HCT116 (cell line): ENCODE data around the gene ELAPOR1. TPM values are rescaled to one million over a fixed set of nuclear protein-coding genes. Genes with fewer than 3 reads are reported as not detected.

Experiments
- ATAC-seq: fragments of 200-7000 bp; cut with Tn5 transposase; 2 replicates; pipeline ENCODE4 v1.9.1; 2020; ENCODE audit warnings: mild to moderate bottlenecking, moderate library complexity
- BruUV-seq: library from RNA; stranded (reverse); fragments of 400-500 nt; replicated peaks from 2 replicates; lab custom pipeline; 2021; lab: Mats Ljungman, UMichigan
- CTCF ChIA-PET: fragments of 300-600 bp; sonication (Branson Sonifier 250); formaldehyde crosslinking; loops from one replicate; lab custom pipeline; 2021; ENCODE audit warnings: antibody characterized with exemption; lab: Charles Lee
- POLR2A ChIA-PET: fragments of 300-600, 350-600 bp; sonication (Branson Sonifier 250); formaldehyde crosslinking; loops from one replicate; lab custom pipeline; 2021; ENCODE audit warnings: antibody characterized with exemption; lab: Charles Lee
- RAD21 ChIA-PET, 2 experiments: fragments of 300-600 bp; sonication (Branson Sonifier 250); formaldehyde crosslinking; loops; one replicate each; lab custom pipeline; 2023; ENCODE audit warnings: low total read pairs in 2 of 2; ENCODE audit not compliant: uncharacterized antibody in 2 of 2, unreplicated experiment in 2 of 2, low non-redundant PET in 1 of 2; lab: Charles Lee
- DNase-seq: peaks from one replicate; pipeline ENCODE4 v3.0.0-alpha.2; 2010; ENCODE audit warnings: low read depth, low spot score
- H2AFZ ChIP-seq: fragments of 200-600 bp; shearing (Covaris generic), sonication (generic); 2 replicates; pipeline ENCODE4 v1.6.1; 2017; ENCODE audit warnings: low read depth, mixed run types, mixed read lengths, antibody characterized with exemption, low read length; ENCODE audit not compliant: poor library complexity, severe bottlenecking
- H3K27ac ChIP-seq: 2 replicates; pipeline ENCODE4 v1.5.1; 2012; ENCODE audit warnings: low read depth, low read length
- H3K27me3 ChIP-seq: fragments of 200-600 bp; sonication (generic); 2 replicates; pipeline ENCODE4 v1.6.1; 2016; ENCODE audit warnings: mixed run types, low read length, mixed read lengths; ENCODE audit not compliant: insufficient read depth
- H3K36me3 ChIP-seq, 2 experiments: fragments of 200-500 bp in 1 of 2; fragments of 200-600 bp in 1 of 2; sonication (Bioruptor generic) in 1 of 2; sonication (generic) in 1 of 2; 2 replicates each; pipeline versions ENCODE4 v1.5.1 to v1.6.1; 2014 to 2016; ENCODE audit warnings: low read length in 2 of 2, inconsistent platforms in 1 of 2, mixed read lengths in 1 of 2, mixed run types in 1 of 2; ENCODE audit not compliant: insufficient read depth in 2 of 2, control insufficient read depth in 1 of 2
- H3K4me1 ChIP-seq, 2 experiments: fragments of 200-600 bp in 1 of 2; sonication (generic) in 1 of 2; 2 replicates each; pipeline versions ENCODE4 v1.5.1 to v1.6.1; 2012 to 2017; ENCODE audit warnings: low read length in 2 of 2, inconsistent platforms in 1 of 2, mild to moderate bottlenecking in 1 of 2, mixed read lengths in 1 of 2, mixed run types in 1 of 2, moderate library complexity in 1 of 2; ENCODE audit not compliant: insufficient read depth in 2 of 2, control insufficient read depth in 1 of 2
- H3K4me2 ChIP-seq: fragments of 200-600 bp; sonication (generic); 2 replicates; pipeline ENCODE4 v1.6.1; 2017; ENCODE audit warnings: mixed run types, low read length, mixed read lengths
- H3K4me3 ChIP-seq, 2 experiments: fragments of 200-600 bp in 1 of 2; sonication (generic) in 1 of 2; replicated peaks in 1 of 2; 2 replicates each; pipeline ENCODE4 v1.5.1; 2011 to 2016; ENCODE audit warnings: low read length in 2 of 2, control low read depth in 1 of 2, low read depth in 1 of 2, mild to moderate bottlenecking in 1 of 2, mixed read lengths in 1 of 2, mixed run types in 1 of 2
- H3K79me2 ChIP-seq: fragments of 200-600 bp; sonication (generic); 2 replicates; pipeline ENCODE4 v1.6.1; 2017; ENCODE audit warnings: mild to moderate bottlenecking, mixed run types, low read length, moderate library complexity, mixed read lengths; ENCODE audit not compliant: insufficient read depth
- H3K9ac ChIP-seq: fragments of 200-600 bp; sonication (generic); 2 replicates; pipeline ENCODE4 v1.6.1; 2016; ENCODE audit warnings: low read length, mixed read lengths
- H3K9me2 ChIP-seq: fragments of 200-600 bp; sonication (generic), shearing (Covaris generic); 2 replicates; pipeline ENCODE4 v1.6.1; 2017; ENCODE audit warnings: mixed run types, mild to moderate bottlenecking, moderate library complexity; ENCODE audit not compliant: insufficient read depth
- H3K9me3 ChIP-seq, 2 experiments: fragments of 200-500 bp in 1 of 2; fragments of 200-600 bp in 1 of 2; sonication (Bioruptor generic) in 1 of 2; sonication (generic) in 1 of 2; 2 replicates each; pipeline ENCODE4 v1.6.1; 2014 to 2017; ENCODE audit warnings: low read length in 2 of 2, mixed read lengths in 2 of 2, inconsistent platforms in 1 of 2, low read depth in 1 of 2, mild to moderate bottlenecking in 1 of 2, mixed run types in 1 of 2, moderate library complexity in 1 of 2; ENCODE audit not compliant: control insufficient read depth in 1 of 2, insufficient read depth in 1 of 2
- H4K20me1 ChIP-seq: fragments of 200-600 bp; sonication (generic), shearing (Covaris generic); 2 replicates; pipeline ENCODE4 v1.6.1; 2017; ENCODE audit warnings: mixed run types, mild to moderate bottlenecking, moderate library complexity; ENCODE audit not compliant: insufficient read depth
- CBX3 ChIP-seq: IDR thresholded peaks from 2 replicates; pipeline ENCODE4 v1.6.1; 2012; ENCODE audit warnings: low read depth
- CEBPB ChIP-seq: IDR thresholded peaks from 2 replicates; pipeline ENCODE4 v1.6.1; 2012; ENCODE audit warnings: low read depth
- ELF1 ChIP-seq: IDR thresholded peaks from 2 replicates; pipeline ENCODE4 v1.6.1; 2012; ENCODE audit warnings: low read depth, borderline replicate concordance
- EZH2phosphoT487 ChIP-seq: fragments of 200-600 bp; IDR thresholded peaks from 2 replicates; pipeline ENCODE4 v1.6.1; 2018; ENCODE audit warnings: antibody characterized with exemption, borderline replicate concordance
- FOSL1 ChIP-seq: IDR thresholded peaks from 2 replicates; pipeline ENCODE4 v1.6.1; 2012; ENCODE audit warnings: low read depth
- JUND ChIP-seq: IDR thresholded peaks from 2 replicates; pipeline ENCODE4 v1.6.1; 2012
- MAX ChIP-seq: IDR thresholded peaks from 2 replicates; pipeline ENCODE4 v1.6.1; 2012
- POLR2A ChIP-seq: IDR thresholded peaks from 2 replicates; pipeline ENCODE4 v1.7.0; 2011; ENCODE audit warnings: borderline replicate concordance; ENCODE audit not compliant: insufficient read depth, insufficient read length; ENCODE audit errors: extremely low read depth
- POLR2AphosphoS5 ChIP-seq: IDR thresholded peaks from 2 replicates; pipeline ENCODE4 v1.6.1; 2011; ENCODE audit warnings: mild to moderate bottlenecking, low read depth, low read length, moderate library complexity
- SIN3A ChIP-seq: IDR thresholded peaks from 2 replicates; pipeline ENCODE4 v1.6.1; 2012; ENCODE audit warnings: low read depth
- SP1 ChIP-seq: IDR thresholded peaks from 2 replicates; pipeline ENCODE4 v1.6.1; 2012; ENCODE audit warnings: low read depth
- SRF ChIP-seq: IDR thresholded peaks from 2 replicates; pipeline ENCODE4 v1.6.1; 2012; ENCODE audit warnings: low read depth
- YY1 ChIP-seq: IDR thresholded peaks from 2 replicates; pipeline ENCODE4 v1.6.1; 2011; ENCODE audit warnings: low read length, low read depth, moderate library complexity, mild to moderate bottlenecking; ENCODE audit not compliant: insufficient replicate concordance; ENCODE audit errors: extremely low read depth
- ZBTB33 ChIP-seq: IDR thresholded peaks from 2 replicates; pipeline ENCODE4 v1.6.1; 2011; ENCODE audit warnings: mild to moderate bottlenecking, low read length, moderate library complexity; ENCODE audit not compliant: insufficient replicate concordance; ENCODE audit errors: extremely low read depth
- ZFX ChIP-seq: fragments of 450-650 bp; IDR thresholded peaks from 2 replicates; pipeline ENCODE4 v1.6.1; 2017
- intact Hi-C: fragments of 100-400 bp; cut with micrococcal nuclease; formaldehyde crosslinking; loops from 2 replicates; pipeline ENCODE4 v1.10.0; 2022
- total RNA-seq: library from RNA; stranded (reverse); gene quantifications from one replicate; pipeline ENCODE4 v1.2.1, GENCODE V29; 2021; ENCODE audit not compliant: unreplicated experiment

ELAPOR1 gene
- total RNA-seq, 1 experiment from 2014 or later: 0.57 TPM

- BruUV-seq: TSS peak; percentile 92
- H3K27me3 ChIP-seq: no peaks in the 10 kb centered on the region
- intact Hi-C loops: no loop called here
- ATAC-seq: peak; percentile 91
- peak within 1 kb of the TSS; percentile 65 for H3K27ac ChIP-seq
- H3K4me3 ChIP-seq: peak within 1 kb of the TSS; percentile 81 to 87
- ChIA-PET RAD21 (no interaction called here), POLR2A (interaction anchor here (1.8 to 2.1 kb wide), 2 partner anchors 9 to 15 kb away, joined by 7 to 18 read pairs; partner anchors contain the start of gene TAF13), CTCF (interaction anchor here (0.7 to 2.5 kb wide), 3 partner anchors 10 to 22 kb away, joined by 3 to 21 read pairs (median 3); partner anchors contain the start of gene TAF13)
- peaks cover 5 to 27% of the 10 kb centered on the region in 2 experiments; a peak in 3 of 4 replicates for H3K4me1 ChIP-seq
- H2AFZ ChIP-seq: peak within 1 kb of the TSS; percentile 75
- peaks cover 24% of the 10 kb centered on the region for H3K79me2 ChIP-seq
- peak within 1 kb of the TSS; percentile 71 for H3K9ac ChIP-seq
- H4K20me1 ChIP-seq: no peaks in the 10 kb centered on the region
- peak; percentile 84 for DNase-seq
- H3K4me2 ChIP-seq: peak within 1 kb of the TSS; percentile 87
- TF ChIP-seq POLR2A: peak; percentile 36
- TF ChIP-seq MAX: peak; percentile 93
- TF ChIP-seq FOSL1: no peak
- peak; percentile 28 for TF ChIP-seq ZBTB33
- TF ChIP-seq CBX3: peak; percentile 79
- peak; percentile 28; the same call in 1 of the 2 replicates for TF ChIP-seq ZFX
- TF ChIP-seq EZH2phosphoT487: no peak
- no peak for TF ChIP-seq CEBPB
- peak; percentile 47; the same call in 1 of the 2 replicates for TF ChIP-seq ELF1
- peak; percentile 85 for TF ChIP-seq POLR2AphosphoS5
- peak; percentile 98 for TF ChIP-seq SRF
- peak; percentile 86 for TF ChIP-seq SP1
- peak; percentile 88 for TF ChIP-seq YY1
- TF ChIP-seq SIN3A: peak; percentile 83; the same call in 1 of the 2 replicates
- no peak for TF ChIP-seq JUND
- H3K9me2 ChIP-seq: no peaks in the 10 kb centered on the region
- H3K36me3 ChIP-seq: peaks cover 0 to 7% of the 10 kb centered on the region in 2 experiments; a peak in 1 of 4 replicates
- H3K9me3 ChIP-seq: no peaks in the 10 kb centered on the region
Observed at GRCh38 chr1:109090196-109091077, 23.5 kb upstream of the ELAPOR1 start, which contains the start of gene TMEM167B. Gene TMEM167B, plus strand, starts transcription at chr1:109090764. Its CDS starts 109 bp downstream, at chr1:109090873.
